Dendritic cell treated with granulocyte-macrophage colony-stimulating factor and Interleukin-4, amounts not matched to agents 40 ng/mL and 50 ng/mL, for 4 days (primary cell): ENCODE results near the gene TBL3.
"Not testable (repeated sequence)": the region's sequence is repeated elsewhere in the genome, so short reads cannot be mapped to it uniquely, and the experiment has no call there.

Experiments
- H3K27ac Mint-ChIP-seq: one replicate; pipeline ENCODE4 v1.8.0; 2022; ENCODE audit warnings: mild to moderate bottlenecking, mixed read lengths
- H3K27me3 Mint-ChIP-seq: one replicate; pipeline ENCODE4 v1.8.0; 2022; ENCODE audit warnings: mild to moderate bottlenecking, mixed read lengths
- H3K36me3 Mint-ChIP-seq: one replicate; pipeline ENCODE4 v1.8.0; 2022; ENCODE audit warnings: low read depth, mixed read lengths
- H3K4me1 Mint-ChIP-seq: one replicate; pipeline ENCODE4 v1.8.0; 2022; ENCODE audit warnings: low read depth, mixed read lengths
- H3K4me3 Mint-ChIP-seq: one replicate; pipeline ENCODE4 v1.8.0; 2022; ENCODE audit warnings: mild to moderate bottlenecking, moderate library complexity, mixed read lengths
- H3K9me3 Mint-ChIP-seq: one replicate; pipeline ENCODE4 v1.8.0; 2022; ENCODE audit warnings: mixed read lengths
- intact Hi-C: fragments of 100-400 bp; cut with micrococcal nuclease; formaldehyde crosslinking; loops from one replicate; pipeline ENCODE4 v1.15.0; 2022

Gene TBL3

GRCh38 chr16:1938910-1939309, 32.9 kb upstream of the TBL3 start:
- intact Hi-C loops = no loop called here
- no peaks in the 10 kb centered on the region for H3K9me3 Mint-ChIP-seq
- peaks cover 59% of the 10 kb centered on the region for H3K36me3 Mint-ChIP-seq
- H3K27ac Mint-ChIP-seq = peak overlapping the region; percentile 93
- H3K4me1 Mint-ChIP-seq = peaks cover 65% of the 10 kb centered on the region
- H3K27me3 Mint-ChIP-seq = no peaks in the 10 kb centered on the region
- peak overlapping the region; percentile 27 for H3K4me3 Mint-ChIP-seq

GRCh38 chr16:1939833-1940232, 32.0 kb upstream of the TBL3 start:
- H3K4me3 Mint-ChIP-seq, H3K9me3 Mint-ChIP-seq, intact Hi-C loops, H3K27me3 Mint-ChIP-seq: not testable (repeated sequence)
- peaks cover 59% of the 10 kb centered on the region for H3K36me3 Mint-ChIP-seq
- peak overlapping the region; percentile 93 for H3K27ac Mint-ChIP-seq
- peaks cover 74% of the 10 kb centered on the region for H3K4me1 Mint-ChIP-seq

- no peak overlapping the region for H3K4me3 Mint-ChIP-seq
- peaks cover 76% of the 10 kb centered on the region for H3K4me1 Mint-ChIP-seq
- H3K27ac Mint-ChIP-seq = peak overlapping the region; percentile 95
- H3K36me3 Mint-ChIP-seq = peaks cover 59% of the 10 kb centered on the region
- intact Hi-C loops = no loop called here
- no peaks in the 10 kb centered on the region for H3K27me3 Mint-ChIP-seq
- H3K9me3 Mint-ChIP-seq = no peaks in the 10 kb centered on the region
These were observed 31.3 kb upstream of the TBL3 start for GRCh38 chr16:1940273-1941161.

- H3K27me3 Mint-ChIP-seq = no peaks in the 10 kb centered on the region
- peak overlapping the region; percentile 98 for H3K4me3 Mint-ChIP-seq
- intact Hi-C loops = no loop called here
- no peaks in the 10 kb centered on the region for H3K9me3 Mint-ChIP-seq
- peak overlapping the region; percentile 95 for H3K27ac Mint-ChIP-seq
- H3K36me3 Mint-ChIP-seq = peaks cover 59% of the 10 kb centered on the region
- H3K4me1 Mint-ChIP-seq = peaks cover 79% of the 10 kb centered on the region
These were observed 30.4 kb upstream of the TBL3 start for GRCh38 chr16:1941162-1942046.

GRCh38 chr16:1942047-1942809, 29.6 kb upstream of the TBL3 start:
- Mint-ChIP-seq H3K27me3 (no peaks in the 10 kb centered on the region), H3K9me3 (no peaks in the 10 kb centered on the region), H3K4me1 (peaks cover 73% of the 10 kb centered on the region), H3K4me3 (peak overlapping the region; percentile 98), H3K36me3 (peaks cover 52% of the 10 kb centered on the region), H3K27ac (peak overlapping the region; percentile 95)
- intact Hi-C loops = no loop called here

- H3K36me3 Mint-ChIP-seq = peaks cover 44% of the 10 kb centered on the region
- H3K4me3 Mint-ChIP-seq = peak within 1 kb of the TSS; percentile 98
- no peaks in the 10 kb centered on the region for H3K9me3 Mint-ChIP-seq
- H3K27ac Mint-ChIP-seq = peak within 1 kb of the TSS; percentile 95
- no peaks in the 10 kb centered on the region for H3K27me3 Mint-ChIP-seq
- intact Hi-C loops = no loop called here
- peaks cover 68% of the 10 kb centered on the region for H3K4me1 Mint-ChIP-seq
These were observed 28.8 kb upstream of the TBL3 start, which contains the start of gene MSRB1 for GRCh38 chr16:1942810-1943726. MSRB1 (minus strand) TSS chr16:1943199; CDS start chr16:1943156, 43 bp downstream.

GRCh38 chr16:1944612-1945199, 27.1 kb upstream of the TBL3 start:
- no peaks in the 10 kb centered on the region for H3K27me3 Mint-ChIP-seq
- no peak overlapping the region for H3K4me3 Mint-ChIP-seq
- intact Hi-C loops = no loop called here
- H3K27ac Mint-ChIP-seq = peak overlapping the region; percentile 95
- peaks cover 28% of the 10 kb centered on the region for H3K36me3 Mint-ChIP-seq
- no peaks in the 10 kb centered on the region for H3K9me3 Mint-ChIP-seq
- peaks cover 52% of the 10 kb centered on the region for H3K4me1 Mint-ChIP-seq

GRCh38 chr16:1945559-1946391, 26.1 kb upstream of the TBL3 start:
- H3K4me3 Mint-ChIP-seq = no peak overlapping the region
- H3K27ac Mint-ChIP-seq = peak overlapping the region; percentile 45
- no peaks in the 10 kb centered on the region for H3K27me3 Mint-ChIP-seq
- H3K36me3 Mint-ChIP-seq = peaks cover 17% of the 10 kb centered on the region
- H3K4me1 Mint-ChIP-seq = peaks cover 41% of the 10 kb centered on the region
- H3K9me3 Mint-ChIP-seq = no peaks in the 10 kb centered on the region
- intact Hi-C loops = no loop called here

GRCh38 chr16:1946495-1947368, 25.1 kb upstream of the TBL3 start:
- H3K27ac Mint-ChIP-seq = no peak overlapping the region
- H3K36me3 Mint-ChIP-seq = peaks cover 8% of the 10 kb centered on the region
- intact Hi-C loops = no loop called here
- no peaks in the 10 kb centered on the region for H3K27me3 Mint-ChIP-seq
- peaks cover 31% of the 10 kb centered on the region for H3K4me1 Mint-ChIP-seq
- no peaks in the 10 kb centered on the region for H3K9me3 Mint-ChIP-seq
- H3K4me3 Mint-ChIP-seq = no peak overlapping the region

GRCh38 chr16:1947369-1947670, 24.5 kb upstream of the TBL3 start:
- H3K9me3 Mint-ChIP-seq = no peaks in the 10 kb centered on the region
- intact Hi-C loops = no loop called here
- no peak overlapping the region for H3K4me3 Mint-ChIP-seq
- no peak overlapping the region for H3K27ac Mint-ChIP-seq
- H3K36me3 Mint-ChIP-seq = peaks cover 7% of the 10 kb centered on the region
- H3K4me1 Mint-ChIP-seq = peaks cover 26% of the 10 kb centered on the region
- H3K27me3 Mint-ChIP-seq = no peaks in the 10 kb centered on the region

GRCh38 chr16:1949507-1949906, 22.3 kb upstream of the TBL3 start:
- H3K4me3 Mint-ChIP-seq = no peak overlapping the region
- intact Hi-C loops = no loop called here
- no peaks in the 10 kb centered on the region for H3K36me3 Mint-ChIP-seq
- peaks cover 8% of the 10 kb centered on the region for H3K27me3 Mint-ChIP-seq
- H3K4me1 Mint-ChIP-seq = peaks cover 8% of the 10 kb centered on the region
- no peaks in the 10 kb centered on the region for H3K9me3 Mint-ChIP-seq
- no peak overlapping the region for H3K27ac Mint-ChIP-seq
